Lower leg skin (tissue), 4 donors: ENCODE results near the gene ANKRD23. TPM values are rescaled to one million over a fixed set of nuclear protein-coding genes. Genes with fewer than 3 reads are reported as not detected.

Experiments used
- DNase-seq, 2 donors: peaks; one replicate each; pipeline ENCODE4 v3.0.0-alpha.2; 2019; ENCODE audit warnings: low spot score in 2 of 2
- H3K4me3 ChIP-seq: fragments of 200-600 bp; sonication (generic); 2 replicates; pipeline ENCODE4 v1.5.1; 2017; ENCODE audit warnings: mild to moderate bottlenecking, low read depth; ENCODE audit not compliant: poor library complexity, severe bottlenecking
- CTCF ChIP-seq, 3 donors: fragments of 450-650 bp; IDR thresholded peaks; one replicate each; pipeline ENCODE4 v1.5.1; 2016; ENCODE audit warnings: antibody characterized with exemption in 3 of 3, mild to moderate bottlenecking in 3 of 3, moderate library complexity in 2 of 3
- POLR2A ChIP-seq, 2 donors: fragments of 450-650 bp; IDR thresholded peaks; one replicate each; pipeline ENCODE4 v1.6.1; 2016 to 2017; ENCODE audit warnings: antibody characterized with exemption in 2 of 2, mild to moderate bottlenecking in 1 of 2, moderate library complexity in 1 of 2
- WGBS, 2 donors: methylation state at CpG; one replicate each; pipeline ENCODE4 v1.1.5; 2018; 5-methylcytosine and 5-hydroxymethylcytosine counted together
- intact Hi-C: fragments of 100-400 bp; cut with DNase I; formaldehyde crosslinking; loops from one replicate; pipeline ENCODE4 v1.15.0; 2023; ENCODE audit warnings: low total_unique reads
- total RNA-seq, 4 donors: library from RNA; depleted of rRNA; stranded (reverse); fragments of >200 nt; gene quantifications; one replicate each; pipeline ENCODE4 v1.1.0, GENCODE V29; 2016

Gene ANKRD23
- total RNA-seq, 4 donors from 2014 or later = 4.9 to 12.4 (median 8.8) TPM

- WGBS, 2 donors = 92 to 93% methylated on average over 13 to 14 of the region's 14 CpGs
- TF ChIP-seq CTCF (IDR thresholded peaks at IDR 0.05) = no peak
- TF ChIP-seq POLR2A (IDR thresholded peaks at IDR 0.05) = no peak
- intact Hi-C loops = no loop called here
- no peak for DNase-seq
- no peak overlapping the region for H3K4me3 ChIP-seq
Observed at GRCh38 chr2:96825057-96825456, 18.8 kb downstream of the ANKRD23 start.

- 72 to 81% methylated on average over 6 of the region's 6 CpGs for WGBS, 2 donors
- no peak overlapping the region for H3K4me3 ChIP-seq
- intact Hi-C loops = no loop called here
- no peak for DNase-seq
- TF ChIP-seq CTCF (IDR thresholded peaks at IDR 0.05) = no peak
Observed at GRCh38 chr2:96824079-96824870, 19.5 kb downstream of the ANKRD23 start.

GRCh38 chr2:96823198-96823597 lies 20.6 kb downstream of the ANKRD23 start:
- DNase-seq = no peak
- TF ChIP-seq POLR2A (IDR thresholded peaks at IDR 0.05) (no peak), CTCF (IDR thresholded peaks at IDR 0.05) (no peak)
- H3K4me3 ChIP-seq = no peak overlapping the region
- 69 to 81% methylated on average over 11 of the region's 11 CpGs for WGBS, 2 donors
- intact Hi-C loops = no loop called here

- intact Hi-C loops = no loop called here
- no peak overlapping the region for H3K4me3 ChIP-seq
- WGBS, 2 donors = 74 to 82% methylated on average over 4 of the region's 4 CpGs
- no peak for TF ChIP-seq POLR2A (IDR thresholded peaks at IDR 0.05)
- TF ChIP-seq CTCF (IDR thresholded peaks at IDR 0.05) = no peak
- no peak for DNase-seq
Observed at GRCh38 chr2:96822786-96823185, 21.0 kb downstream of the ANKRD23 start.

- no peak overlapping the region for H3K4me3 ChIP-seq
- WGBS, 2 donors = 76 to 77% methylated on average over 11 of the region's 11 CpGs
- intact Hi-C loops = no loop called here
- TF ChIP-seq CTCF (IDR thresholded peaks at IDR 0.05) (no peak), POLR2A (IDR thresholded peaks at IDR 0.05) (no peak)
- no peak for DNase-seq
Observed at GRCh38 chr2:96821113-96821675, 22.6 kb downstream of the ANKRD23 start.
